H1 (cell line): Measurements from ENCODE around the gene SLC38A10. TPM values are rescaled to one million over a fixed set of nuclear protein-coding genes. Genes with fewer than 3 reads are reported as not detected.

Source experiments
- CTCF ChIA-PET: fragments of 300-600 bp; sonication (Branson Sonifier 250); formaldehyde crosslinking; loops from one replicate; lab custom pipeline; 2021; ENCODE audit not compliant: partially characterized antibody; lab: Charles Lee
- POLR2A ChIA-PET: fragments of 300-600 bp; sonication (Branson Sonifier 250); formaldehyde crosslinking; loops from one replicate; lab custom pipeline; 2021; ENCODE audit warnings: inconsistent platforms; ENCODE audit not compliant: partially characterized antibody; lab: Charles Lee
- DNase-seq, 2 experiments: peaks; one replicate each; pipeline versions ENCODE4 v3.0.0 to v3.0.0-alpha.2; 2010 to 2022; ENCODE audit warnings: low spot score in 2 of 2, low read depth in 1 of 2, mixed read lengths in 1 of 2
- FAIRE-seq: peaks from 2 replicates; lab custom pipeline; 2011; peaks lifted over from hg19 to GRCh38; lab: Jason Lieb, UNC
- H2AFZ ChIP-seq: 2 replicates; pipeline ENCODE4 v1.8.1; 2012; ENCODE audit warnings: low read length, inconsistent platforms
- H2AK5ac ChIP-seq: 2 replicates; pipeline ENCODE4 v1.6.1; 2013; ENCODE audit warnings: low read depth, low read length
- H2BK120ac ChIP-seq: replicated peaks from 2 replicates; pipeline ENCODE3; 2013; ENCODE audit warnings: low read depth, low read length, inconsistent platforms
- H2BK12ac ChIP-seq: 2 replicates; pipeline ENCODE4 v1.6.1; 2013; ENCODE audit warnings: low read depth, low read length
- H2BK15ac ChIP-seq: 2 replicates; pipeline ENCODE4 v1.6.1; 2013; ENCODE audit warnings: low read length
- H2BK20ac ChIP-seq: 2 replicates; pipeline ENCODE4 v1.6.1; 2013; ENCODE audit warnings: low read length
- H2BK5ac ChIP-seq: 2 replicates; pipeline ENCODE4 v1.6.1; 2013; ENCODE audit warnings: low read depth, low read length
- H3K14ac ChIP-seq: 2 replicates; pipeline ENCODE4 v1.6.1; 2013; ENCODE audit warnings: inconsistent platforms; ENCODE audit not compliant: insufficient read length
- H3K18ac ChIP-seq: 2 replicates; pipeline ENCODE4 v1.6.1; 2013; ENCODE audit warnings: low read length; ENCODE audit errors: extremely low read depth
- H3K23ac ChIP-seq: 2 replicates; pipeline ENCODE4 v1.6.1; 2013; ENCODE audit warnings: inconsistent platforms; ENCODE audit not compliant: insufficient read length
- H3K23me2 ChIP-seq: 2 replicates; pipeline ENCODE4 v1.6.1; 2013; ENCODE audit warnings: low read depth, low read length
- H3K27ac ChIP-seq: 2 replicates; pipeline ENCODE4 v1.6.1; 2011; ENCODE audit warnings: low read depth, low read length, inconsistent platforms
- H3K27me3 ChIP-seq, 4 experiments: replicated peaks in 1 of 4; 1 replicate in 1 of 4; 2 replicates in 3 of 4; pipeline versions ENCODE4 v1.6.1 to v1.8.1; 2011 to 2013; ENCODE audit warnings: low read length in 3 of 4, mild to moderate bottlenecking in 3 of 4, inconsistent platforms in 2 of 4, mixed read lengths in 2 of 4, moderate library complexity in 1 of 4; ENCODE audit not compliant: control insufficient read depth in 3 of 4, insufficient read depth in 3 of 4; ENCODE audit errors: extremely low read depth in 1 of 4
- H3K36me3 ChIP-seq, 4 experiments: 2 replicates each; pipeline versions ENCODE4 v1.6.1 to v1.8.1; 2011 to 2013; ENCODE audit warnings: mild to moderate bottlenecking in 4 of 4, low read length in 3 of 4, moderate library complexity in 2 of 4, control low read depth in 1 of 4, inconsistent platforms in 1 of 4; ENCODE audit not compliant: insufficient read depth in 4 of 4, control insufficient read depth in 2 of 4
- H3K4ac ChIP-seq: replicated peaks from 2 replicates; pipeline ENCODE3; 2013; ENCODE audit warnings: low read length, low read depth, mixed read lengths, inconsistent platforms; ENCODE audit not compliant: insufficient read length
- H3K4me1 ChIP-seq, 4 experiments: replicated peaks in 1 of 4; 1 replicate in 1 of 4; 2 replicates in 3 of 4; pipeline versions ENCODE4 v1.6.1 to v1.8.1; 2011 to 2013; ENCODE audit warnings: low read length in 3 of 4, inconsistent platforms in 2 of 4, mixed read lengths in 1 of 4; ENCODE audit not compliant: insufficient read depth in 4 of 4, control insufficient read depth in 3 of 4
- H3K4me2 ChIP-seq, 2 experiments: 2 replicates each; pipeline versions ENCODE4 v1.6.1 to v1.8.1; 2011 to 2013; ENCODE audit warnings: low read depth in 2 of 2, low read length in 2 of 2, control low read depth in 1 of 2, inconsistent platforms in 1 of 2, mild to moderate bottlenecking in 1 of 2; ENCODE audit not compliant: insufficient read depth in 1 of 2
- H3K4me3 ChIP-seq, 4 experiments: fragments of 200-600, 300-600 bp in 1 of 4; sonication (generic), shearing (Covaris generic), sonication (Bioruptor Twin) in 1 of 4; 2 replicates each; pipeline versions ENCODE4 v1.5.1 to v1.8.1; 2011 to 2016; ENCODE audit warnings: low read length in 4 of 4, low read depth in 3 of 4, control low read depth in 2 of 4, inconsistent platforms in 2 of 4, mild to moderate bottlenecking in 2 of 4, mixed read lengths in 1 of 4, moderate library complexity in 1 of 4; ENCODE audit not compliant: insufficient read depth in 2 of 4; ENCODE audit errors: extremely low read depth in 1 of 4
- H3K56ac ChIP-seq: replicated peaks from 2 replicates; pipeline ENCODE3; 2013; ENCODE audit warnings: low read depth, mild to moderate bottlenecking, mixed read lengths, low read length, inconsistent platforms; ENCODE audit not compliant: insufficient read length
- H3K79me1 ChIP-seq: 2 replicates; pipeline ENCODE4 v1.6.1; 2013; ENCODE audit warnings: low read depth, low read length, control low read depth
- H3K79me2 ChIP-seq, 2 experiments: 2 replicates each; pipeline versions ENCODE4 v1.6.1 to v1.8.1; 2012 to 2013; ENCODE audit warnings: low read length in 2 of 2, mild to moderate bottlenecking in 2 of 2, inconsistent platforms in 1 of 2; ENCODE audit not compliant: insufficient read depth in 2 of 2, control insufficient read depth in 1 of 2
- H3K9ac ChIP-seq, 4 experiments: replicated peaks in 1 of 4; 1 replicate in 1 of 4; 2 replicates in 3 of 4; pipeline versions ENCODE4 v1.6.1 to v1.8.1; 2011 to 2013; ENCODE audit warnings: low read depth in 3 of 4, low read length in 3 of 4, control low read depth in 2 of 4, mild to moderate bottlenecking in 2 of 4, moderate library complexity in 2 of 4, inconsistent platforms in 1 of 4; ENCODE audit errors: extremely low read depth in 1 of 4
- H3K9me3 ChIP-seq, 2 experiments: 2 replicates each; pipeline versions ENCODE4 v1.6.1 to v1.8.1; 2012 to 2013; ENCODE audit warnings: mild to moderate bottlenecking in 2 of 2, moderate library complexity in 2 of 2, control low read depth in 1 of 2, inconsistent platforms in 1 of 2, low read depth in 1 of 2, low read length in 1 of 2, mixed read lengths in 1 of 2; ENCODE audit not compliant: insufficient read depth in 2 of 2
- H4K20me1 ChIP-seq, 2 experiments: replicated peaks in 1 of 2; 2 replicates each; pipeline versions ENCODE3 to v1.8.1; 2011 to 2013; ENCODE audit warnings: inconsistent platforms in 2 of 2, low read length in 2 of 2, mild to moderate bottlenecking in 1 of 2; ENCODE audit not compliant: insufficient read depth in 2 of 2, control insufficient read depth in 1 of 2
- H4K5ac ChIP-seq: 2 replicates; pipeline ENCODE4 v1.6.1; 2013; ENCODE audit warnings: low read length, low read depth, mixed read lengths, inconsistent platforms; ENCODE audit not compliant: insufficient read length
- H4K8ac ChIP-seq: 2 replicates; pipeline ENCODE4 v1.8.0; 2013; ENCODE audit warnings: mild to moderate bottlenecking, moderate library complexity, low read length, inconsistent platforms; ENCODE audit not compliant: insufficient read depth; ENCODE audit errors: extremely low read depth
- H4K91ac ChIP-seq: replicated peaks from 2 replicates; pipeline ENCODE3; 2013; ENCODE audit warnings: low read length, mixed read lengths, inconsistent platforms; ENCODE audit not compliant: insufficient read length
- BACH1 ChIP-seq: IDR thresholded peaks from 2 replicates; pipeline ENCODE4 v1.6.1; 2012; ENCODE audit warnings: low read length, improper control_type of control experiment
- FOSL1 ChIP-seq: IDR thresholded peaks from 2 replicates; pipeline ENCODE4 v1.6.1; 2011; ENCODE audit warnings: mild to moderate bottlenecking, low read depth, low read length, moderate library complexity; ENCODE audit not compliant: insufficient read depth
- GTF2F1 ChIP-seq: IDR thresholded peaks from 2 replicates; pipeline ENCODE4 v1.6.1; 2012; ENCODE audit warnings: low read depth, low read length, improper control_type of control experiment, borderline replicate concordance
- JUN ChIP-seq: IDR thresholded peaks from 2 replicates; pipeline ENCODE4 v1.6.1; 2011; ENCODE audit warnings: low read depth, mild to moderate bottlenecking, improper control_type of control experiment, low read length
- SIN3A ChIP-seq, 2 experiments: IDR thresholded peaks in 1 of 2; conservative IDR thresholded peaks in 1 of 2; 2 replicates each; pipeline ENCODE4 v1.6.1; 2011 to 2012; ENCODE audit warnings: low read length in 2 of 2, improper control_type of control experiment in 1 of 2, low read depth in 1 of 2, mild to moderate bottlenecking in 1 of 2
- SIX5 ChIP-seq: IDR thresholded peaks from 2 replicates; pipeline ENCODE4 v1.6.1; 2011; ENCODE audit warnings: mild to moderate bottlenecking, low read depth, low read length
- SP2 ChIP-seq: IDR thresholded peaks from 2 replicates; pipeline ENCODE4 v1.6.1; 2012; ENCODE audit warnings: mild to moderate bottlenecking, low read length, inconsistent platforms
- TBP ChIP-seq: IDR thresholded peaks from 2 replicates; pipeline ENCODE4 v1.6.1; 2011; ENCODE audit warnings: low read depth, low read length, improper control_type of control experiment
- TEAD4 ChIP-seq: IDR thresholded peaks from 2 replicates; pipeline ENCODE4 v1.6.1; 2012; ENCODE audit warnings: low read depth, low read length, inconsistent platforms, mixed read lengths
- WGBS, 2 experiments: shearing (Covaris generic) in 1 of 2; methylation state at CpG; one replicate each; pipeline versions ENCODE4 v1.1.6 to v1.1.7; 2013 to 2015; ENCODE audit warnings: low lambda C conversion rate in 2 of 2, mixed read lengths in 2 of 2, inconsistent platforms in 1 of 2, low coverage in 1 of 2, missing lambda C conversion rate in 1 of 2; ENCODE audit not compliant: insufficient replicate concordance in 2 of 2, insufficient coverage in 1 of 2, insufficient read length in 1 of 2; ENCODE audit errors: extremely low coverage in 1 of 2, missing lambda C conversion rate in 1 of 2; 5-methylcytosine and 5-hydroxymethylcytosine counted together
- polyA plus RNA-seq, 7 experiments: library from polyadenylated mRNA; depleted of rRNA in 3 of 7; stranded (reverse) in 5 of 7; unstranded in 2 of 7; fragments of >200 nt in 5 of 7; fragments of 200-250 nt in 2 of 7; gene quantifications; 1 replicate in 5 of 7; 2 replicates in 1 of 7; 4 replicates in 1 of 7; pipeline versions ENCODE4 v1.2.1 to v1.2.3, GENCODE V29; 2011 to 2013; ENCODE audit warnings: missing spikeins in 2 of 7, mixed read lengths in 2 of 7
- total RNA-seq: library from RNA; stranded (reverse); fragmentation: NEBNext Ultra II Directional; extraction: Animal tissue kit (Norgen Biotek cat#: 25700); gene quantifications from 2 replicates; pipeline ENCODE4 v1.2.1, GENCODE V29; 2021

The SLC38A10 gene
- total and polyA plus RNA-seq, 2 of the 8 experiments (the other 6 are each of a cell fraction or from before 2014, with no cell fraction given): 26.4 to 41.0 TPM

DNA sequence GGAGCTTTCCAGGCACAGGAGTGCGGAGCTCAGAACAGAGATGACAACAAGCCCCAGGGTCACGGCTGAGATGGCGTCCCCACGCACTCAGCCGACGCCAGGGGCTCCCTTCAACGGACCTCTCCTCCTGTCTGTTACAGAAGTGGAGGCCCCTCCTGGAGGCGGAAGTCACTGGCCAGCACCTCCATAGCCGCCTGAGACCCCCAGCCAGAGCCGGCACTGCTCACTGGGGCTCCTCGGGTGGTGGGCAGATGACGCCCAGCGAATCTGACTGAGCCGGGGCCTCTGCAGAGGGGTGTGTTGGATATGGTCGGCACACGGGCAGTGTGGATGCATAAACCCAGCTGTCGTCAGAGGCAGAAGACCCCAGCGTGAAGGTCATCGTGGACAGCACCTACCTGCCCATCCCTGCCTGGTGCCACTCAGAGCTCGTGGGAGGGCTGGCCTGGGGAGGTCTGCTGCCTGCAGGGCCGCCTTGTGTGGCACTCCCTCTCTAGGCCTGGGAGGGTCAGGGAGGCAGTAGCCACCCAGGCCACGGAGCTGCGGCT, 36.0 kb downstream of the SLC38A10 start:
- Histone ChIP-seq H3K4me2 (no peak overlapping the region), H3K9ac (no peak overlapping the region), H4K20me1 (peaks cover 0 to 7% of the 10 kb centered on the region in 2 experiments), H3K79me2 (no peaks in the 10 kb centered on the region), H3K14ac (no peak overlapping the region), H3K79me1 (no peaks in the 10 kb centered on the region), H2BK12ac (no peak overlapping the region), H4K8ac (no peak overlapping the region), H3K4me3 (no peak overlapping the region), H3K18ac (no peak overlapping the region), H3K23ac (no peak overlapping the region), H2AFZ (no peak overlapping the region), H4K5ac (no peak overlapping the region), H2BK5ac (no peak overlapping the region; the same call in 1 of the 2 replicates), H3K27ac (no peak overlapping the region), H3K4me1 (peaks cover 0 to 2% (median 0%) of the 10 kb centered on the region in 4 experiments; a peak in 3 of 7 replicates), H2AK5ac (no peak overlapping the region), H3K9me3 (no peaks in the 10 kb centered on the region), H2BK120ac (no peak overlapping the region), H3K56ac (no peak overlapping the region), H4K91ac (no peak overlapping the region), H3K23me2 (no peaks in the 10 kb centered on the region), H3K27me3 (no peaks in the 10 kb centered on the region), H2BK15ac (no peak overlapping the region), H3K4ac (no peak overlapping the region), H2BK20ac (no peak overlapping the region), H3K36me3 (peaks cover 0 to 7% (median 4%) of the 10 kb centered on the region in 4 experiments; a peak in 3 of 8 replicates)
- CTCF ChIA-PET: interaction anchor here (0.7 to 2.7 kb wide), 13 partner anchors 8 to 279 kb away, joined by 3 to 12 read pairs (median 4); no protein-coding TSS in a partner anchor
- no peak for FAIRE-seq
- POLR2A ChIA-PET: interaction anchor here (1.1 to 2.6 kb wide), 2 partner anchors 277 to 279 kb away, joined by 4 to 7 read pairs; no protein-coding TSS in a partner anchor
- no peak for TF ChIP-seq SIN3A (conservative IDR thresholded peaks at IDR 0.05 in 1 of 2, IDR thresholded peaks at IDR 0.05 in 1 of 2; ENCODE audit: low read depth in 1 of 2, low read length in 2 of 2)
- no peak for TF ChIP-seq TEAD4
- no peak for TF ChIP-seq GTF2F1
- no peak for TF ChIP-seq BACH1
- no peak for TF ChIP-seq SIX5
- no peak for TF ChIP-seq TBP
- no peak for TF ChIP-seq SP2
- no peak for TF ChIP-seq FOSL1
- TF ChIP-seq JUN: no peak
- WGBS, 2 experiments: 93% methylated on average over 16 of the region's 23 CpGs; no CpG with 5 or more reads in 1 of the 2 experiments
- no peak for DNase-seq
